IMR-90 (cell line): ENCODE measurements around the gene OPRM1. TPM values are rescaled to one million over a fixed set of nuclear protein-coding genes. Genes with fewer than 3 reads are reported as not detected.

Experiments used
- ATAC-seq: fragments of 200-7000 bp; cut with Tn5 transposase; 2 replicates; pipeline ENCODE4 v1.9.1; 2020; ENCODE audit warnings: low read depth, mild to moderate bottlenecking, moderate library complexity
- BruUV-seq: library from RNA; stranded (reverse); fragments of 400-500 nt; replicated peaks from 2 replicates; lab custom pipeline; 2021; lab: Mats Ljungman, UMichigan
- CTCF ChIA-PET: fragments of 300-600 bp; formaldehyde crosslinking; extraction: SDS; loops from one replicate; lab custom pipeline; 2021; ENCODE audit warnings: antibody characterized with exemption; lab: Yijun Ruan, JAX
- POLR2A ChIA-PET: fragments of 300-600 bp; sonication (Branson Sonifier 250); formaldehyde crosslinking; loops from one replicate; lab custom pipeline; 2022; ENCODE audit warnings: antibody characterized with exemption; ENCODE audit not compliant: unreplicated experiment; lab: Charles Lee
- DNase-seq: peaks from one replicate; pipeline ENCODE4 v3.0.0; 2013
- H2AFZ ChIP-seq: replicated peaks from 2 replicates; pipeline ENCODE3; 2013; ENCODE audit warnings: low read length, mild to moderate bottlenecking; ENCODE audit not compliant: poor library complexity
- H2AK5ac ChIP-seq: 2 replicates; pipeline ENCODE4 v1.6.1; 2013; ENCODE audit warnings: low read depth, low read length, inconsistent platforms
- H2AK9ac ChIP-seq: replicated peaks from 2 replicates; pipeline ENCODE3; 2013; ENCODE audit warnings: mild to moderate bottlenecking, low read depth, low read length, moderate library complexity; ENCODE audit not compliant: poor library complexity
- H2BK120ac ChIP-seq: 2 replicates; pipeline ENCODE4 v1.6.1; 2013; ENCODE audit warnings: low read depth, low read length, inconsistent platforms
- H2BK15ac ChIP-seq: 3 replicates; pipeline ENCODE4 v1.6.1; 2013; ENCODE audit warnings: low read depth, low read length, inconsistent platforms
- H2BK20ac ChIP-seq: 2 replicates; pipeline ENCODE4 v1.6.1; 2013; ENCODE audit warnings: low read depth, mild to moderate bottlenecking, inconsistent platforms, low read length, moderate library complexity
- H2BK5ac ChIP-seq: 2 replicates; pipeline ENCODE4 v1.6.1; 2013; ENCODE audit warnings: mild to moderate bottlenecking, low read depth, low read length, inconsistent platforms; ENCODE audit not compliant: poor library complexity, severe bottlenecking
- H3K14ac ChIP-seq: replicated peaks from 2 replicates; pipeline ENCODE4 v1.6.1; 2013; ENCODE audit warnings: low read depth, low read length, inconsistent platforms
- H3K18ac ChIP-seq: 2 replicates; pipeline ENCODE4 v1.6.1; 2013; ENCODE audit warnings: low read depth, low read length, control low read depth
- H3K23ac ChIP-seq: 2 replicates; pipeline ENCODE4 v1.6.1; 2013; ENCODE audit warnings: low read depth, low read length, inconsistent platforms
- H3K27ac ChIP-seq: 2 replicates; pipeline ENCODE4 v1.5.1; 2013; ENCODE audit warnings: mild to moderate bottlenecking, control low read depth, low read length; ENCODE audit not compliant: insufficient read depth
- H3K27me3 ChIP-seq: 2 replicates; pipeline ENCODE4 v1.6.1; 2013; ENCODE audit warnings: low read length; ENCODE audit not compliant: control insufficient read depth, insufficient read depth
- H3K36me3 ChIP-seq: 2 replicates; pipeline ENCODE4 v1.6.1; 2013; ENCODE audit warnings: low read length, mixed read lengths; ENCODE audit not compliant: control insufficient read depth, insufficient read depth
- H3K4ac ChIP-seq: 2 replicates; pipeline ENCODE4 v1.6.1; 2013; ENCODE audit warnings: low read depth, low read length, inconsistent platforms
- H3K4me1 ChIP-seq: 2 replicates; pipeline ENCODE4 v1.6.1; 2013; ENCODE audit warnings: low read length, mixed read lengths; ENCODE audit not compliant: control insufficient read depth, insufficient read depth
- H3K4me2 ChIP-seq: 2 replicates; pipeline ENCODE4 v1.6.1; 2013; ENCODE audit warnings: low read depth, mild to moderate bottlenecking, control low read depth, low read length, moderate library complexity
- H3K4me3 ChIP-seq: 2 replicates; pipeline ENCODE4 v1.5.1; 2013; ENCODE audit warnings: low read depth, mild to moderate bottlenecking, control low read depth, low read length, moderate library complexity; ENCODE audit not compliant: insufficient read depth
- H3K56ac ChIP-seq: 2 replicates; pipeline ENCODE4 v1.6.1; 2013; ENCODE audit warnings: low read length, inconsistent platforms; ENCODE audit not compliant: insufficient read depth; ENCODE audit errors: extremely low read depth
- H3K79me1 ChIP-seq, 2 experiments: 2 replicates each; pipeline ENCODE4 v1.6.1; 2013; ENCODE audit warnings: low read length in 2 of 2, inconsistent platforms in 1 of 2, low read depth in 1 of 2
- H3K9ac ChIP-seq: 2 replicates; pipeline ENCODE4 v1.6.1; 2013; ENCODE audit warnings: low read depth, low read length, control low read depth
- H3K9me1 ChIP-seq: 2 replicates; pipeline ENCODE4 v1.6.1; 2013; ENCODE audit warnings: low read length, inconsistent platforms; ENCODE audit not compliant: insufficient read depth
- H3K9me3 ChIP-seq: 2 replicates; pipeline ENCODE4 v1.6.1; 2013; ENCODE audit warnings: low read length; ENCODE audit not compliant: control insufficient read depth, insufficient read depth
- H4K20me1 ChIP-seq: 2 replicates; pipeline ENCODE4 v1.6.1; 2013; ENCODE audit warnings: low read length, inconsistent platforms; ENCODE audit not compliant: insufficient read depth
- H4K5ac ChIP-seq: 2 replicates; pipeline ENCODE4 v1.6.1; 2013; ENCODE audit warnings: mild to moderate bottlenecking, low read depth, low read length, control low read depth
- H4K8ac ChIP-seq, 2 experiments: 2 replicates each; pipeline ENCODE4 v1.6.1; 2013; ENCODE audit warnings: low read depth in 2 of 2, low read length in 2 of 2, control low read depth in 1 of 2, inconsistent platforms in 1 of 2
- H4K91ac ChIP-seq: 2 replicates; pipeline ENCODE4 v1.6.1; 2013; ENCODE audit warnings: low read depth, low read length, inconsistent platforms; ENCODE audit not compliant: insufficient read depth
- CEBPB ChIP-seq: IDR thresholded peaks from 2 replicates; pipeline ENCODE4 v1.6.1; 2012; ENCODE audit warnings: low read depth, low read length, improper control_type of control experiment
- FOS ChIP-seq: fragments of 150-350 bp; IDR thresholded peaks from 2 replicates; pipeline ENCODE4 v1.6.1; 2016; ENCODE audit warnings: low read depth, low read length
- MAFK ChIP-seq: IDR thresholded peaks from 2 replicates; pipeline ENCODE4 v1.6.1; 2012; ENCODE audit warnings: low read depth, low read length, improper control_type of control experiment
- MAZ ChIP-seq: IDR thresholded peaks from 2 replicates; pipeline ENCODE4 v1.6.1; 2012; ENCODE audit warnings: low read depth, mild to moderate bottlenecking, low read length, improper control_type of control experiment, moderate library complexity, borderline replicate concordance
- MXI1 ChIP-seq: IDR thresholded peaks from 2 replicates; pipeline ENCODE4 v1.6.1; 2012; ENCODE audit warnings: low read depth, mild to moderate bottlenecking, low read length, moderate library complexity, borderline replicate concordance
- NFE2L2 ChIP-seq: fragments of 150-350 bp; IDR thresholded peaks from 2 replicates; pipeline ENCODE4 v1.6.1; 2016; ENCODE audit warnings: low read depth, mild to moderate bottlenecking, low read length
- POLR2A ChIP-seq: IDR thresholded peaks from 2 replicates; pipeline ENCODE4 v1.6.1; 2012; ENCODE audit warnings: mild to moderate bottlenecking, low read depth, low read length
- RAD21 ChIP-seq: IDR thresholded peaks from 2 replicates; pipeline ENCODE4 v1.6.1; 2012; ENCODE audit warnings: low read length, improper control_type of control experiment
- RCOR1 ChIP-seq: IDR thresholded peaks from 2 replicates; pipeline ENCODE4 v1.6.1; 2012; ENCODE audit warnings: mild to moderate bottlenecking, low read length, improper control_type of control experiment; ENCODE audit not compliant: insufficient replicate concordance
- RFX5 ChIP-seq: IDR thresholded peaks from 2 replicates; pipeline ENCODE4 v1.8.0; 2012; ENCODE audit warnings: low read depth, mild to moderate bottlenecking, low read length, moderate library complexity
- SMC3 ChIP-seq: fragments of 150-350 bp; IDR thresholded peaks from 2 replicates; pipeline ENCODE4 v1.6.1; 2016; ENCODE audit warnings: low read depth, mild to moderate bottlenecking, antibody characterized with exemption, low read length, moderate library complexity
- WGBS, 2 experiments: methylation state at CpG; one replicate each; pipeline versions ENCODE4 v1.1.5 to v1.1.7; 2013; ENCODE audit warnings: missing lambda C conversion rate in 2 of 2; ENCODE audit not compliant: insufficient read length in 1 of 2; ENCODE audit errors: extremely low coverage in 2 of 2; 5-methylcytosine and 5-hydroxymethylcytosine counted together
- dilution Hi-C: fragments of 300-500 bp; cut with HindIII; formaldehyde crosslinking; loops from one replicate; pipeline ENCODE4 v1.14.3; 2018; ENCODE audit warnings: low sequenced_read_pairs; ENCODE audit not compliant: unreplicated experiment
- in situ Hi-C: fragments of 300-500 bp; cut with MboI; formaldehyde crosslinking; loops from 3 replicates; pipeline ENCODE4 v1.14.3; 2019; ENCODE audit warnings: low sequenced_read_pairs, inconsistent platforms, mixed read lengths
- intact Hi-C: fragments of 100-400 bp; cut with micrococcal nuclease; formaldehyde crosslinking; loops from 2 replicates; pipeline ENCODE4 v1.10.0; 2022
- polyA plus RNA-seq, 3 experiments: library from polyadenylated mRNA; depleted of rRNA; stranded (reverse); fragments of >200 nt; gene quantifications; 2 replicates each; pipeline ENCODE4 v1.2.3, GENCODE V29; 2012; ENCODE audit warnings: low replicate concordance in 1 of 3
- total RNA-seq: library from RNA; depleted of rRNA; stranded (reverse); fragments of >200 nt; gene quantifications from 2 replicates; pipeline ENCODE4 v1.2.3, GENCODE V29; 2012
- TF ChIP-seq, protein P1 (sequence below): conservative IDR thresholded peaks from 2 replicates; pipeline ENCODE4 v1.5.1; 2012; ENCODE audit warnings: mild to moderate bottlenecking, low read depth, low read length, improper control_type of control experiment
- TF ChIP-seq, protein P2 (sequence below): fragments of 150-350 bp; IDR thresholded peaks from 2 replicates; pipeline ENCODE4 v1.6.1; 2016; ENCODE audit warnings: low read depth, mild to moderate bottlenecking, low read length, moderate library complexity, borderline replicate concordance

Gene OPRM1
- total and polyA plus RNA-seq, 2 of the 4 experiments (the other 2 are of a cell fraction) = not detected

DNA sequence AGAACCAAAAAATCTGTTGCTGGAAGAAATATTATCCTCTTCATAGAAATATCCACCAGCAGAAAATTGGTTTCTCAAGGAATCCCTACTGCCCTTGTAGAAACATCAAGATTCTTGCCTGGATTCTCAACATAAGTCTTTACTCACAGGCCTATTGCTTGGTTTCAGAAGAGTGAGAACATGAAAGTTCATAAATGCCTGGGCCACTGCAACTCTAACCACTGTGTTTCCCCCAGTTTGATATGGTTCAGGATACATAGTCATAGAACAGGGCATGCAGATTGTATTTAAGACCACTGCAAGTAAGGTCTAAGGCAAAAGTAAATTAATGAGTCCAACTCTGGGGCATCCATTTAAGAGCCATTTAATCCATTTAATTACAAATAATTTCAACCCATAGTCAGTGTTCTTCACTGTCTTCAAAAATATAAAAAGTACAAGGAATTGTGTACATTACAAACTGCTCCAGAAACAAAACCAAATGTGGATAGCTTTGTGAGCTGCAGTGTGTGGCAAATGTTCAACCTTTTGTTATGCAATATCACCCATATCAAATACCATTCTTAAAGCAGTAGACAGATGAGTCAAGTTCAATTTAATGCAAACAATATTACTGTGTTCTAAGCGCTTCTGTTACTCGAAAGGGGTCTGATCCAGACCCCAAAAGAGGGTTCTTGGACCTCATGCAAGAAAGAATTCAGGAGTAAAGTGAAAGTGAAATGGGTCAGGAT lies 83.3 kb downstream of the OPRM1 start:
- Histone ChIP-seq H3K27me3 (no peaks in the 10 kb centered on the region), H3K4ac (no peak overlapping the region), H3K4me1 (no peaks in the 10 kb centered on the region), H3K4me2 (no peak overlapping the region), H3K4me3 (no peak overlapping the region), H3K56ac (no peak overlapping the region), H3K9ac (no peak overlapping the region), H2AK9ac (no peak overlapping the region), H3K18ac (no peak overlapping the region), H3K23ac (no peak overlapping the region), H3K27ac (no peak overlapping the region), H3K14ac (no peak overlapping the region), H3K9me3 (no peaks in the 10 kb centered on the region), H2BK120ac (no peak overlapping the region), H2BK20ac (no peak overlapping the region), H4K8ac (no peak overlapping the region), H3K9me1 (no peaks in the 10 kb centered on the region), H4K91ac (no peak overlapping the region), H4K20me1 (no peaks in the 10 kb centered on the region), H2AK5ac (no peak overlapping the region), H3K36me3 (no peaks in the 10 kb centered on the region), H3K79me1 (no peaks in the 10 kb centered on the region), H2BK15ac (no peak overlapping the region), H2BK5ac (no peak overlapping the region), H2AFZ (no peak overlapping the region), H4K5ac (no peak overlapping the region)
- ATAC-seq (peak; percentile 35; the same call in 1 of the 2 replicates), DNase-seq (no peak)
- intact Hi-C loops (no loop called here), in situ Hi-C loops (no loop called here), dilution Hi-C loops (no loop called here)
- POLR2A ChIA-PET = no interaction called here
- TF ChIP-seq RAD21 (no peak), RFX5 (no peak), SMC3 (no peak), NFE2L2 (no peak), MAFK (no peak), MAZ (no peak), MXI1 (no peak), FOS (no peak), CEBPB (no peak), POLR2A (no peak), RCOR1 (no peak)
- TF ChIP-seq, protein P1, sequence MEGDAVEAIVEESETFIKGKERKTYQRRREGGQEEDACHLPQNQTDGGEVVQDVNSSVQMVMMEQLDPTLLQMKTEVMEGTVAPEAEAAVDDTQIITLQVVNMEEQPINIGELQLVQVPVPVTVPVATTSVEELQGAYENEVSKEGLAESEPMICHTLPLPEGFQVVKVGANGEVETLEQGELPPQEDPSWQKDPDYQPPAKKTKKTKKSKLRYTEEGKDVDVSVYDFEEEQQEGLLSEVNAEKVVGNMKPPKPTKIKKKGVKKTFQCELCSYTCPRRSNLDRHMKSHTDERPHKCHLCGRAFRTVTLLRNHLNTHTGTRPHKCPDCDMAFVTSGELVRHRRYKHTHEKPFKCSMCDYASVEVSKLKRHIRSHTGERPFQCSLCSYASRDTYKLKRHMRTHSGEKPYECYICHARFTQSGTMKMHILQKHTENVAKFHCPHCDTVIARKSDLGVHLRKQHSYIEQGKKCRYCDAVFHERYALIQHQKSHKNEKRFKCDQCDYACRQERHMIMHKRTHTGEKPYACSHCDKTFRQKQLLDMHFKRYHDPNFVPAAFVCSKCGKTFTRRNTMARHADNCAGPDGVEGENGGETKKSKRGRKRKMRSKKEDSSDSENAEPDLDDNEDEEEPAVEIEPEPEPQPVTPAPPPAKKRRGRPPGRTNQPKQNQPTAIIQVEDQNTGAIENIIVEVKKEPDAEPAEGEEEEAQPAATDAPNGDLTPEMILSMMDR = no peak
- TF ChIP-seq, protein P2, sequence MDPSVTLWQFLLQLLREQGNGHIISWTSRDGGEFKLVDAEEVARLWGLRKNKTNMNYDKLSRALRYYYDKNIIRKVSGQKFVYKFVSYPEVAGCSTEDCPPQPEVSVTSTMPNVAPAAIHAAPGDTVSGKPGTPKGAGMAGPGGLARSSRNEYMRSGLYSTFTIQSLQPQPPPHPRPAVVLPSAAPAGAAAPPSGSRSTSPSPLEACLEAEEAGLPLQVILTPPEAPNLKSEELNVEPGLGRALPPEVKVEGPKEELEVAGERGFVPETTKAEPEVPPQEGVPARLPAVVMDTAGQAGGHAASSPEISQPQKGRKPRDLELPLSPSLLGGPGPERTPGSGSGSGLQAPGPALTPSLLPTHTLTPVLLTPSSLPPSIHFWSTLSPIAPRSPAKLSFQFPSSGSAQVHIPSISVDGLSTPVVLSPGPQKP = no peak
- no CpG with 5 or more reads among the region's 2 CpGs for WGBS, 2 experiments
- CTCF ChIA-PET = no interaction called here
- no TSS peak for BruUV-seq
